CD4-positive, alpha-beta T cell (primary cell): ENCODE results near the gene ARHGEF37. TPM values are rescaled to one million over a fixed set of nuclear protein-coding genes. Genes with fewer than 3 reads are reported as not detected.
"Not testable (repeated sequence)": the region's sequence is repeated elsewhere in the genome, so short reads cannot be mapped to it uniquely, and the experiment has no call there.

ENCODE experiments used
- ATAC-seq: fragments of 200-7000 bp; cut with Tn5 transposase; one replicate; pipeline ENCODE4 v1.10.0; 2022; ENCODE audit warnings: mild to moderate bottlenecking; ENCODE audit not compliant: poor library complexity
- CTCF ChIA-PET: fragments of 350-600 bp; sonication (Branson Sonifier 250); formaldehyde crosslinking; loops from one replicate; lab custom pipeline; 2021; ENCODE audit warnings: antibody characterized with exemption, inconsistent platforms; lab: Charles Lee
- POLR2A ChIA-PET: fragments of 350-600 bp; sonication (Branson Sonifier 250); formaldehyde crosslinking; loops from one replicate; lab custom pipeline; 2021; ENCODE audit warnings: antibody characterized with exemption, inconsistent platforms; lab: Charles Lee
- DNase-seq, 14 experiments: peaks; one replicate each; pipeline ENCODE4 v3.0.0-alpha.2; 2013 to 2020; ENCODE audit warnings: mixed read lengths in 2 of 14
- H3K27ac ChIP-seq, 2 donors: one replicate each; pipeline versions ENCODE4 v1.5.1 to v1.7.0; 2013; ENCODE audit warnings: low read length in 2 of 2, low read depth in 1 of 2, mild to moderate bottlenecking in 1 of 2
- H3K27me3 ChIP-seq, 2 experiments: 1 replicate in 1 of 2; 2 replicates in 1 of 2; pipeline versions ENCODE4 v1.6.1 to v1.7.0; 2013; ENCODE audit warnings: low read length in 2 of 2, control low read depth in 1 of 2, mild to moderate bottlenecking in 1 of 2, moderate library complexity in 1 of 2; ENCODE audit not compliant: insufficient read depth in 2 of 2, control insufficient read depth in 1 of 2
- H3K36me3 ChIP-seq: one replicate; pipeline ENCODE4 v1.6.1; 2013; ENCODE audit warnings: low read length, control low read depth; ENCODE audit not compliant: insufficient read depth
- H3K4me1 ChIP-seq: one replicate; pipeline ENCODE4 v1.6.1; 2013; ENCODE audit warnings: low read length, control low read depth; ENCODE audit not compliant: insufficient read depth
- H3K4me3 ChIP-seq: one replicate; pipeline ENCODE4 v1.5.1; 2013; ENCODE audit warnings: mild to moderate bottlenecking, low read length, moderate library complexity
- H3K9me3 ChIP-seq, 2 experiments: 1 replicate in 1 of 2; 2 replicates in 1 of 2; pipeline versions ENCODE4 v1.6.1 to v1.7.0; 2013; ENCODE audit warnings: low read length in 2 of 2, mild to moderate bottlenecking in 2 of 2, control low read depth in 1 of 2, moderate library complexity in 1 of 2; ENCODE audit not compliant: control insufficient read depth in 1 of 2, insufficient read depth in 1 of 2
- H3K27ac Mint-ChIP-seq: one replicate; pipeline ENCODE4 v1.8.0; 2020; ENCODE audit warnings: mixed read lengths
- H3K27me3 Mint-ChIP-seq: one replicate; pipeline ENCODE4 v1.8.0; 2021; ENCODE audit warnings: mixed read lengths
- H3K36me3 Mint-ChIP-seq: one replicate; pipeline ENCODE4 v1.8.0; 2021; ENCODE audit warnings: low read depth, mixed read lengths
- H3K4me1 Mint-ChIP-seq: one replicate; pipeline ENCODE4 v1.8.0; 2021; ENCODE audit warnings: low read depth, mixed read lengths
- H3K4me3 Mint-ChIP-seq: one replicate; pipeline ENCODE4 v1.8.0; 2020; ENCODE audit warnings: mild to moderate bottlenecking, mixed read lengths
- H3K9me3 Mint-ChIP-seq: one replicate; pipeline ENCODE4 v1.8.0; 2020; ENCODE audit warnings: mixed read lengths
- intact Hi-C, 2 experiments: fragments of 100-400 bp; cut with DNase I in 1 of 2; cut with micrococcal nuclease in 1 of 2; formaldehyde crosslinking; loops; one replicate each; pipeline versions ENCODE4 v1.15.1 to v1.9.0; 2023 to 2025; cut with DNase I, micrococcal nuclease
- total RNA-seq, 174 experiments: library from RNA in 2 of 174; stranded (reverse) in 2 of 174; gene quantifications; one replicate each; pipeline ENCODE4 v1.2.3 and lab custom pipeline; 2021 to 2026
- TF ChIP-seq, protein P1 (sequence below): fragments of 200-600 bp; IDR thresholded peaks from one replicate; pipeline ENCODE4 v1.8.0; 2022; ENCODE audit warnings: antibody characterized with exemption, mild to moderate bottlenecking

The ARHGEF37 gene
- total RNA-seq, 2 experiments from 2014 or later = 0.41 TPM; not detected in 1

DNA sequence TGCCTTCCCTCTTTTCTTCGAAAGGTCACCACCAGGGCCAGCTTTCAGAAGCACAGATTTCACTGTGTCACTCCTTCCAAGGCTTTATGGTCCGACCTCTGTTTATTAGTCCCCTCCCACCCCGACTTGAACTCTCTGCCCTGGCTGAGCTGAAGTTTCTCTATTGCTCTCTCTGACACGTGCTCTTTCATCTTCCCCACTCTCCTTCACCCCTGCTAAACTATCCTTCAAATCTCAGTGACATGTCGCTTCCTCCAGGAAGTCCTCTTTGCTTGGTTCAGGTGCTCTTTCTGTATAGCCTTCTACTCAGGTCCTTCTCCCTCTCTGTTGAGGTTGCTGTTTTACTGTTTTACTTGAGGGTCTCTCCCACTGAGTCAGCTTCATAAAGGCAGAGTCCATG, 64.4 kb downstream of the ARHGEF37 start:
- Mint-ChIP-seq H3K36me3 (no peaks in the 10 kb centered on the region), H3K4me3 (no peak overlapping the region), H3K27ac (no peak overlapping the region), H3K27me3 (no peaks in the 10 kb centered on the region), H3K4me1 (peaks cover 12% of the 10 kb centered on the region), H3K9me3 (peaks cover 3% of the 10 kb centered on the region)
- no peaks in the 10 kb centered on the region for H3K9me3 ChIP-seq
- DNase-seq = no peak
- H3K27me3 ChIP-seq = no peaks in the 10 kb centered on the region
- no peaks in the 10 kb centered on the region for H3K4me1 ChIP-seq
- H3K27ac ChIP-seq = no peak overlapping the region
- H3K4me3 ChIP-seq = no peak overlapping the region
- no peak for ATAC-seq
- no peaks in the 10 kb centered on the region for H3K36me3 ChIP-seq
- ChIA-PET POLR2A (no interaction called here), CTCF (no interaction called here)
- TF ChIP-seq, protein P1, sequence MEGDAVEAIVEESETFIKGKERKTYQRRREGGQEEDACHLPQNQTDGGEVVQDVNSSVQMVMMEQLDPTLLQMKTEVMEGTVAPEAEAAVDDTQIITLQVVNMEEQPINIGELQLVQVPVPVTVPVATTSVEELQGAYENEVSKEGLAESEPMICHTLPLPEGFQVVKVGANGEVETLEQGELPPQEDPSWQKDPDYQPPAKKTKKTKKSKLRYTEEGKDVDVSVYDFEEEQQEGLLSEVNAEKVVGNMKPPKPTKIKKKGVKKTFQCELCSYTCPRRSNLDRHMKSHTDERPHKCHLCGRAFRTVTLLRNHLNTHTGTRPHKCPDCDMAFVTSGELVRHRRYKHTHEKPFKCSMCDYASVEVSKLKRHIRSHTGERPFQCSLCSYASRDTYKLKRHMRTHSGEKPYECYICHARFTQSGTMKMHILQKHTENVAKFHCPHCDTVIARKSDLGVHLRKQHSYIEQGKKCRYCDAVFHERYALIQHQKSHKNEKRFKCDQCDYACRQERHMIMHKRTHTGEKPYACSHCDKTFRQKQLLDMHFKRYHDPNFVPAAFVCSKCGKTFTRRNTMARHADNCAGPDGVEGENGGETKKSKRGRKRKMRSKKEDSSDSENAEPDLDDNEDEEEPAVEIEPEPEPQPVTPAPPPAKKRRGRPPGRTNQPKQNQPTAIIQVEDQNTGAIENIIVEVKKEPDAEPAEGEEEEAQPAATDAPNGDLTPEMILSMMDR = no peak
- intact Hi-C loops = no loop called here

DNA sequence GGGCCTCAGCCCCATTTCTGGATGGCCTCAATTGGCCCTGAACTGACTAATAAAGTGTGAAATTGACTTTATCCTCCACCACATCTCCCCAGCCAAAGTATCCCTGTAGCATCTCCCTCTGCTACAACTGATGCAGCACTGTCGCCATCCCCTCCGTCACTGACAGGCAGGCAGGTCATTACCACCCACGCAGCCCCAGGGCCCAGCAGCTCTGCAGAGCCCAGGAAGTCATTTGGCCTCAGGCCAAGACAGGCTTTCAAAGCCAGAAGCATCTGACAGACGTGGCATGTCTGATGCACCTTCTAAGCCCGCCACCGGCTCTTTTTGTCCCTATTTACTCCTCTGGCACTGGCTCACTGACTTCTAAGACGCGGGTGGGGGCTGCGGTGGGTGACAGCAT, 65.3 kb downstream of the ARHGEF37 start:
- ChIA-PET POLR2A (no interaction called here), CTCF (no interaction called here)
- Mint-ChIP-seq H3K27ac (peak overlapping the region; percentile 1), H3K36me3 (no peaks in the 10 kb centered on the region), H3K27me3 (no peaks in the 10 kb centered on the region), H3K9me3 (peaks cover 3% of the 10 kb centered on the region), H3K4me1 (peaks cover 12% of the 10 kb centered on the region), H3K4me3 (no peak overlapping the region)
- Histone ChIP-seq H3K4me3 (no peak overlapping the region), H3K9me3 (no peaks in the 10 kb centered on the region), H3K4me1 (no peaks in the 10 kb centered on the region), H3K27ac (no peak overlapping the region), H3K27me3 (no peaks in the 10 kb centered on the region), H3K36me3 (no peaks in the 10 kb centered on the region)
- TF ChIP-seq, protein P1 = no peak
- DNase-seq (peak in 13 of 14 experiments; percentile 13 to 56 (median 36)), ATAC-seq (peak; percentile 66)
- intact Hi-C loops = no loop called here

DNA sequence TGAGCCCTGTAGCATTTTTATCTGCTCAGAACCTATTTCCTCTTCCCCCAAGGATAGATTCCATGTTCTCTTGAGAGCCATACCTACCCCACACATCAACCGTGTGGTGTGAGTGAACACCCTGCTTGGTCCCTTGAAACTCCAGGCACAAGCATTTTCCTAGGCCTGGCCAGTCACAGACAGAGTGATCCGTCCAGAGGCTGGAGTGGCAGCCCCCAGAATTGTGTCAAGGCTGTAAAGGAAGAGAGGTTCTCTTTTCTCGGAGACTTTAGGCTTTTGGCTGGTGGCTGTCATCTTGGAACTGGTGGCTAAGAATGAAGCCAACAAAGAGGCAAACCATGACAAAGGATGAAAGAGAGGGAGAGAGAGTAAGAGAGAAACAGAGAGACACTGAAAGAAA, 66.0 kb downstream of the ARHGEF37 start:
- no peaks in the 10 kb centered on the region for H3K27me3 Mint-ChIP-seq
- Histone ChIP-seq H3K4me1 (no peaks in the 10 kb centered on the region), H3K27ac (no peak overlapping the region), H3K9me3 (no peaks in the 10 kb centered on the region), H3K4me3 (no peak overlapping the region), H3K27me3 (no peaks in the 10 kb centered on the region), H3K36me3 (no peaks in the 10 kb centered on the region)
- no peaks in the 10 kb centered on the region for H3K36me3 Mint-ChIP-seq
- CTCF ChIA-PET = no interaction called here
- H3K9me3 Mint-ChIP-seq = peaks cover 3% of the 10 kb centered on the region
- no peak overlapping the region for H3K4me3 Mint-ChIP-seq
- H3K27ac Mint-ChIP-seq = no peak overlapping the region
- TF ChIP-seq, protein P1 = no peak
- peaks cover 12% of the 10 kb centered on the region for H3K4me1 Mint-ChIP-seq
- no peak for ATAC-seq
- intact Hi-C loops = no loop called here
- DNase-seq = no peak
- POLR2A ChIA-PET = no interaction called here

DNA sequence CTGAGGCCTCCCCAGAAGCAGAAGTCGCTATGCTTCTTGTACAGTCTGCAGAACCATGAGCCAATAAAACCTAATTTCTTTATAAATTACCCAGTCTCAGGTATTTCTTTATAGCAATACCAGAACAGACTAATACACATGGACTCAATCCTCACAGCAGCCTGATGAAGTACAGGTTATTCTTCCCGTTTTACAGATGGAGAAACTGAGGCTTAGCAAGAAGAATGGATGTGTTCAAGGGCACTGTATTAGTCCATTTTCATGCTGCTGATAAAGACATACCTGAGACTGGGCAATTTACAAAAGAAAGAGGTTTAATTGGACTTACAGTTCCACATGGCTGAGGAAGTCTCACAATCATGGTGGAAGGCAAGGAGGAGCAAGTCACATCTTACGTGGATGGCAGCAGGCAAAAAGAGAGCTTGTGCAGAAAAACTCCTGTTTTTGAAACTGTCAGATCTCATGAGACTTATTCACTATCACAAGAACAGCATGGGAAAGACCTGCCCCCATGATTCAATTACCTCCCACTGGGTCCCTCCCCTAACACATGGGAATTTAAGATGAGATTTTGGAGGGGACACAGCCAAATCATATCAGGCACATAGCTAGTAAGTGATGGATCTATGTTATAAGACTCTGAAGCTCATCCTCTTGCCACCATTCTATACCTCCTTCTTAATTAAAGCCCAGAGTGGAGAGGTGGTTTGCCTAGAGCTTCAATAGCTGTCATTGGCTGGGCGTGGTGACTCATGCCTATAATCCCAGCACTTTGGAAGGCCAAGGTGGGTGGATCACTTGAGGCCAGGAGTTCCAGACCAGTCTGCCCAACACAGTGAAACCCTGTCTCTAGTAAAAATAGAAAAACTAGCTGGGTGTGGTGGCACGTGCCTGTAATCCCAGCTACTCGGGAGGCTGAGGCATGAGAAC, 67.4 kb downstream of the ARHGEF37 start:
- H3K27me3 ChIP-seq, intact Hi-C loops, H3K4me3 Mint-ChIP-seq, H3K4me3 ChIP-seq, H3K27ac ChIP-seq, H3K27ac Mint-ChIP-seq, H3K36me3 Mint-ChIP-seq, H3K36me3 ChIP-seq, H3K9me3 ChIP-seq, H3K27me3 Mint-ChIP-seq, CTCF ChIA-PET, H3K4me1 ChIP-seq, H3K9me3 Mint-ChIP-seq: not testable (repeated sequence)
- ATAC-seq (peak; percentile 44), DNase-seq (peak in 1 of 14 experiments; percentile 20)
- POLR2A ChIA-PET = interaction anchor here (0.9 to 1.1 kb wide), 4 partner anchors 12 to 352 kb away, joined by 3 to 5 read pairs (median 4); partner anchors contain the start of genes HMGXB3, PPARGC1B and TIGD6
- peaks cover 12% of the 10 kb centered on the region for H3K4me1 Mint-ChIP-seq

DNA sequence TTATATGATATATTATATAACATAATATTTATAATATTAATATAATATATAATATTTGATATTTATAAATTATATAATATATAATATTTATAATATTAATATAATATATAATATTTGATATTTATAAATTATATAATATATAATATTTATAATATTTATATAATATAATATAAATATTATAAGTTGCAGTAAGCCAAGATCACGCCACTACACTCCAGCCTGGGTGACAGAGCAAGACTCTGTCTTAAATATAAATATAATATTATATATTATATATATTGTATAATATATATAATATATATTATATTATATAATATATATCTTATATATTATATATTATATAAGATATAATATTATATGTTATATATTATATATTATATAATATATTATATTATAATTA, 68.4 kb downstream of the ARHGEF37 start:
- H3K36me3 Mint-ChIP-seq, H3K27ac ChIP-seq, DNase-seq, H3K27me3 ChIP-seq, intact Hi-C loops, H3K4me3 ChIP-seq, ATAC-seq, CTCF ChIA-PET, H3K4me3 Mint-ChIP-seq, H3K9me3 ChIP-seq, H3K36me3 ChIP-seq, H3K27ac Mint-ChIP-seq, H3K4me1 ChIP-seq, H3K9me3 Mint-ChIP-seq, H3K27me3 Mint-ChIP-seq: not testable (repeated sequence)
- POLR2A ChIA-PET = interaction anchor here (1.1 kb wide), 1 partner anchor 82 kb away, joined by 4 read pairs; no protein-coding TSS in a partner anchor
- peaks cover 12% of the 10 kb centered on the region for H3K4me1 Mint-ChIP-seq
